ENCODE results near the gene MAP3K14.

DNA sequence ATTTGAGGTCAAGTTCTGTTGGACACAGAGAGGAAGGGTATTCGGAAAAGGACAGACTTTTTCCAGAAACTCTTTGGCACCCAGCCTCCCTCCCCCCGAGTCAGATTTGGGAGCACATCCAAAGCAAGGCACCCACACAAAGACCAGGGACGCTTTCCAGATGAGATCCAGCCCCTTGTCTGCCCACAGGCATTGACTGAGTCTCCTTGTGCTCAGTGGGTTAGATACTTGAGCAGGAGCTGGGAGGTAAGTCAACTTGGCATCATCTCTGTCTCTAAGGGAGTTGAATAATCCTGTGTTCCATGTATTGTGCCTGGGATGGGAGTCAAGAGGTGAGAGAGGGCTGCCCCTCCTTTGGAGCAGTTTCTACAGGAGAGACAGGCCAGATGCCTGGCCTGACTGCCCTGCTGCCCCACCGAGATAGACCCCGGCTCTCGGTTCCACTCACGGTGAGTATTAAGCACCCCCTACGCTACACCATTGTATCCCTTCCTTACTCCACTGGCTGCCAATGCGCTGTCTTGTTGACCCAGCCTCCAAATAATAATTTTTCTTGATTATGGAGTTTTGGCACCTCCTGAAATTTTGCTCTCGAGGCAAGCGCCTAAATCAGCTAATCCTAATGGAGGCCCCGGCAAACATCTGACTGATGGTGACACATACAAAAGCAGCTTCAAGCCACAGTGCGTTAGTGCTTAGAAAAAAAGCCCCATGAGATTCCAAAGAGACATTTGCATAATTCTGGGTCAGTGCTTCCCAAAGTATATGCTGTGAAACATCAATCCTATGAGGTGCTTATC is 29.6 kb upstream of the MAP3K14 start:
- TF ChIP-seq YY1 (IDR thresholded peaks at IDR 0.05; ENCODE audit: insufficient read depth, insufficient read length): no peak
- no peak for TF ChIP-seq SUZ12 (IDR thresholded peaks at IDR 0.05; ENCODE audit: extremely low read depth, insufficient read depth, insufficient read length)
- no peak for TF ChIP-seq ZNF274 (IDR thresholded peaks at IDR 0.05; ENCODE audit: low read depth, low read length)
